ENCODE measurements around the gene RPAIN. TPM values are rescaled to one million over a fixed set of nuclear protein-coding genes. Genes with fewer than 3 reads are reported as not detected.

Gene RPAIN
- total and polyA plus RNA-seq, 4 donors: 10.9 to 37.0 (median 27.8) TPM

- Histone ChIP-seq H3K4me3 (ENCODE audit: low read depth in 1 of 3, low read length in 3 of 3) (no peak overlapping the region), H3K9me3 (ENCODE audit: control insufficient read depth in 4 of 4, low read length in 3 of 4) (no peaks in the 10 kb centered on the region), H3K9ac (ENCODE audit: low read depth in 1 of 2, low read length in 2 of 2) (no peak overlapping the region), H3K36me3 (ENCODE audit: control insufficient read depth in 4 of 4, insufficient read depth in 3 of 4, low read depth in 1 of 4, low read length in 3 of 4) (peaks cover 20 to 71% (median 57%) of the 10 kb centered on the region in 4 donors), H3K27me3 (ENCODE audit: control insufficient read depth in 4 of 4, insufficient read depth in 4 of 4, low read length in 3 of 4) (no peaks in the 10 kb centered on the region), H3K27ac (ENCODE audit: low read depth in 1 of 2, low read length in 2 of 2) (no peak overlapping the region), H3K4me1 (ENCODE audit: control insufficient read depth in 4 of 4, insufficient read depth in 4 of 4, low read length in 3 of 4) (peaks cover 0 to 2% (median 0%) of the 10 kb centered on the region in 4 donors)
- 83% methylated on average over 5 of the region's 5 CpGs for WGBS
- TF ChIP-seq HNF4A (conservative IDR thresholded peaks at IDR 0.05): no peak
- no peak for TF ChIP-seq RXRA (IDR thresholded peaks at IDR 0.05)
- DNase-seq (ENCODE audit: low spot score): no peak
Measured at GRCh38 chr17:5391678-5392077, 28.3 kb upstream of the RPAIN start.

- TF ChIP-seq HNF4A (conservative IDR thresholded peaks at IDR 0.05): no peak
- no peak for TF ChIP-seq ZBTB33 (IDR thresholded peaks at IDR 0.05)
- TF ChIP-seq REST (IDR thresholded peaks at IDR 0.05): no peak
- TF ChIP-seq FOXA1 (IDR thresholded peaks at IDR 0.05): no peak
- no peak for TF ChIP-seq CTCF (IDR thresholded peaks at IDR 0.05; ENCODE audit: low read depth, low read length, missing input control)
- no peak for TF ChIP-seq HNF4G (IDR thresholded peaks at IDR 0.05)
- TF ChIP-seq SP1 (IDR thresholded peaks at IDR 0.05): no peak
- TF ChIP-seq GABPA (IDR thresholded peaks at IDR 0.05 in 1 of 2, conservative IDR thresholded peaks at IDR 0.05 in 1 of 2): no peak
- no peak for TF ChIP-seq FOXA2 (IDR thresholded peaks at IDR 0.05)
- Histone ChIP-seq H3K9ac (ENCODE audit: low read depth in 1 of 2, low read length in 2 of 2) (no peak overlapping the region), H3K27me3 (ENCODE audit: control insufficient read depth in 4 of 4, insufficient read depth in 4 of 4, low read length in 3 of 4) (no peaks in the 10 kb centered on the region), H3K4me1 (ENCODE audit: control insufficient read depth in 4 of 4, insufficient read depth in 4 of 4, low read length in 3 of 4) (peaks cover 0 to 4% (median 3%) of the 10 kb centered on the region in 4 donors), H3K27ac (ENCODE audit: low read depth in 1 of 2, low read length in 2 of 2) (no peak overlapping the region), H3K36me3 (ENCODE audit: control insufficient read depth in 4 of 4, insufficient read depth in 3 of 4, low read depth in 1 of 4, low read length in 3 of 4) (peaks cover 18 to 59% (median 51%) of the 10 kb centered on the region in 4 donors), H3K4me3 (ENCODE audit: low read depth in 1 of 3, low read length in 3 of 3) (no peak overlapping the region), H3K9me3 (ENCODE audit: control insufficient read depth in 4 of 4, low read length in 3 of 4) (no peaks in the 10 kb centered on the region)
- no peak for DNase-seq (ENCODE audit: low spot score)
- 93% methylated on average over 2 of the region's 2 CpGs for WGBS
Measured at GRCh38 chr17:5396612-5397011, 23.4 kb upstream of the RPAIN start.

- Histone ChIP-seq H3K4me1 (ENCODE audit: control insufficient read depth in 4 of 4, insufficient read depth in 4 of 4, low read length in 3 of 4) (peaks cover 3 to 19% (median 10%) of the 10 kb centered on the region in 4 donors), H3K27me3 (ENCODE audit: control insufficient read depth in 4 of 4, insufficient read depth in 4 of 4, low read length in 3 of 4) (no peaks in the 10 kb centered on the region), H3K27ac (ENCODE audit: low read depth in 1 of 2, low read length in 2 of 2) (no peak overlapping the region), H3K9me3 (ENCODE audit: control insufficient read depth in 4 of 4, low read length in 3 of 4) (no peaks in the 10 kb centered on the region), H3K4me3 (ENCODE audit: low read depth in 1 of 3, low read length in 3 of 3) (no peak overlapping the region), H3K36me3 (ENCODE audit: control insufficient read depth in 4 of 4, insufficient read depth in 3 of 4, low read depth in 1 of 4, low read length in 3 of 4) (peaks cover 12 to 46% (median 38%) of the 10 kb centered on the region in 4 donors), H3K9ac (ENCODE audit: low read depth in 1 of 2, low read length in 2 of 2) (no peak overlapping the region)
- WGBS: 90% methylated on average over 6 of the region's 6 CpGs
- DNase-seq (ENCODE audit: low spot score): no peak
- TF ChIP-seq FOXA2 (IDR thresholded peaks at IDR 0.05): no peak
Measured at GRCh38 chr17:5399767-5400166, 20.2 kb upstream of the RPAIN start.
